Heart left ventricle (tissue), 16 donors: ENCODE measurements around the gene LRRN3. TPM values are rescaled to one million over a fixed set of nuclear protein-coding genes. Genes with fewer than 3 reads are reported as not detected.

Experiments
- ATAC-seq, 4 donors: fragments of 200-7000 bp; cut with Tn5 transposase; one replicate each; pipeline ENCODE4 v1.9.1; 2020 to 2022; ENCODE audit warnings: moderate library complexity in 4 of 4, mild to moderate bottlenecking in 3 of 4, moderate number of reproducible peaks in 1 of 4
- DNase-seq, 5 donors: peaks; one replicate each; pipeline ENCODE4 v3.0.0-alpha.2; 2020
- H3K27ac ChIP-seq, 12 donors: fragments of 200-600 bp; sonication (generic) in 4 of 12; one replicate each; pipeline versions ENCODE4 v1.5.0 to v1.8.0; 2016 to 2022; ENCODE audit warnings: mild to moderate bottlenecking in 2 of 12
- H3K27me3 ChIP-seq, 9 donors: fragments of 200-600 bp; sonication (generic) in 2 of 9; one replicate each; pipeline versions ENCODE4 v1.5.1 to v1.8.0; 2016 to 2022; ENCODE audit warnings: mild to moderate bottlenecking in 3 of 9
- H3K36me3 ChIP-seq, 9 donors: fragments of 200-600 bp; sonication (generic) in 2 of 9; one replicate each; pipeline versions ENCODE4 v1.5.0 to v1.8.0; 2018 to 2022; ENCODE audit warnings: mild to moderate bottlenecking in 2 of 9
- H3K4me1 ChIP-seq, 12 donors: fragments of 200-600 bp; sonication (generic) in 4 of 12; one replicate each; pipeline versions ENCODE4 v1.5.0 to v1.8.0; 2016 to 2022; ENCODE audit warnings: mild to moderate bottlenecking in 3 of 12
- H3K4me3 ChIP-seq, 12 donors: fragments of 200-600 bp; sonication (generic) in 4 of 12; one replicate each; pipeline versions ENCODE4 v1.5.0 to v1.8.0; 2017 to 2022; ENCODE audit warnings: mild to moderate bottlenecking in 9 of 12, moderate library complexity in 4 of 12
- H3K9me3 ChIP-seq, 12 donors: fragments of 200-600 bp; sonication (generic) in 4 of 12; one replicate each; pipeline versions ENCODE4 v1.5.0 to v1.8.0; 2016 to 2022; ENCODE audit warnings: mild to moderate bottlenecking in 1 of 12
- CTCF ChIP-seq, 12 donors: fragments of 200-600 bp; sonication (generic) in 4 of 12; IDR thresholded peaks; one replicate each; pipeline versions ENCODE4 v1.5.0 to v1.8.0; 2018 to 2022; ENCODE audit warnings: antibody characterized with exemption in 12 of 12, mild to moderate bottlenecking in 5 of 12
- POLR2A ChIP-seq, 2 donors: fragments of 450-650 bp; IDR thresholded peaks; one replicate each; pipeline ENCODE4 v1.6.1; 2017; ENCODE audit warnings: antibody characterized with exemption in 2 of 2, mild to moderate bottlenecking in 2 of 2, moderate library complexity in 2 of 2
- WGBS, 4 donors: extraction: QIAGEN DNeasy Blood & Tissue Kit in 2 of 4; methylation state at CpG; one replicate each; pipeline versions ENCODE4 v1.1.5 to v1.1.7; 2013 to 2018; 5-methylcytosine and 5-hydroxymethylcytosine counted together
- intact Hi-C, 10 donors: fragments of 100-400 bp; cut with DNase I; formaldehyde crosslinking; loops; one replicate each; pipeline versions ENCODE4 v1.11.1 to v1.14.2; 2022
- polyA plus RNA-seq, 2 donors: library from polyadenylated mRNA; stranded (reverse); fragments of 200-250 nt; gene quantifications; one replicate each; pipeline ENCODE4 v1.2.3, GENCODE V29; 2013
- total RNA-seq, 9 donors: library from RNA; depleted of rRNA in 2 of 9; stranded (reverse); fragments of >200 nt in 2 of 9; fragmentation: NEBNext Ultra II Directional in 3 of 9; extraction: Animal tissue kit (Norgen Biotek cat#: 25700) in 3 of 9; gene quantifications; one replicate each; pipeline versions ENCODE4 v1.1.0 to v1.2.4, GENCODE V29; 2016 to 2023
- donor health status: ischemic (EF 13 %, LVEDD 7.1; RV severe dilation, severe dysfunction).
- donor health status: healthy with polysubstance abuse.
- donor health status: DM: no; HTN: yes; CAD: no.
- donor health status: DM: no; HTN: no; CAD: no.
- donor health status: ischemic (EF 25% LVEDD 6.9; RV normal size, moderate dysfunction).
- donor health status: ischemic (EF 25% LVEDD 5.7; RV mildly dilated, moderate dysfunction).
- donor health status: healthy.
- donor health status: DM: yes; HTN: yes; CAD: no.
- donor health status: ischemic (EF 35%, LVEDD 5.7; RV mildly dilated, moderate dysfunction).
- donor health status: nonischemic (EF 11% LVEDD 7.7; RV severe dilation, severe dysfunction).
- donor health status: DM: yes; HTN: yes; CAD: no.
- donor health status: PGD.
- donor health status: ischemic (EF 29% LVEDD 5.4; RV normal size, mild dysfunction).
- donor health status: nonischemic (EF 23%, LVEDD 6.1; RV moderate dilation, normal function).

LRRN3 gene
- total and polyA plus RNA-seq, 11 donors, result 0.52 to 11.0 (median 2.3) TPM

GRCh38 chr7:111140091-111140865 is 49.4 kb downstream of the LRRN3 start:
- H3K9me3 ChIP-seq, result no peaks in the 10 kb centered on the region
- WGBS, 4 donors, result 77 to 85% (median 82%) methylated on average over 2 of the region's 2 CpGs
- ATAC-seq (no peak), DNase-seq (no peak)
- H3K36me3 ChIP-seq, result no peaks in the 10 kb centered on the region
- H3K27ac ChIP-seq, result peak overlapping the region in 3 of 12 donors; percentile 5 to 36 (median 5)
- no peak overlapping the region for H3K4me3 ChIP-seq
- peaks cover 0 to 35% (median 12%) of the 10 kb centered on the region in 12 donors for H3K4me1 ChIP-seq
- no peaks in the 10 kb centered on the region for H3K27me3 ChIP-seq
- TF ChIP-seq POLR2A (IDR thresholded peaks at IDR 0.05) (no peak), CTCF (IDR thresholded peaks at IDR 0.05) (no peak)
- intact Hi-C loops, result no loop called here

GRCh38 chr7:111145472-111145871 is 54.5 kb downstream of the LRRN3 start:
- no peaks in the 10 kb centered on the region for H3K27me3 ChIP-seq
- H3K27ac ChIP-seq, result no peak overlapping the region
- H3K36me3 ChIP-seq, result no peaks in the 10 kb centered on the region
- H3K9me3 ChIP-seq, result no peaks in the 10 kb centered on the region
- peaks cover 0 to 3% (median 0%) of the 10 kb centered on the region in 12 donors for H3K4me1 ChIP-seq
- intact Hi-C loops, result no loop called here
- H3K4me3 ChIP-seq, result no peak overlapping the region
- WGBS, 4 donors, result 95 to 98% (median 97%) methylated on average over 2 of the region's 2 CpGs
- TF ChIP-seq CTCF (IDR thresholded peaks at IDR 0.05) (no peak), POLR2A (IDR thresholded peaks at IDR 0.05) (no peak)
- ATAC-seq, result no peak
- no peak for DNase-seq

GRCh38 chr7:111146136-111146535 is 55.2 kb downstream of the LRRN3 start:
- no peak for DNase-seq
- no peaks in the 10 kb centered on the region for H3K27me3 ChIP-seq
- no peak for TF ChIP-seq POLR2A (IDR thresholded peaks at IDR 0.05)
- no peak for TF ChIP-seq CTCF (IDR thresholded peaks at IDR 0.05)
- H3K9me3 ChIP-seq, result no peaks in the 10 kb centered on the region
- H3K27ac ChIP-seq, result no peak overlapping the region
- no peaks in the 10 kb centered on the region for H3K4me1 ChIP-seq
- no peaks in the 10 kb centered on the region for H3K36me3 ChIP-seq
- H3K4me3 ChIP-seq, result no peak overlapping the region
- no peak for ATAC-seq
- intact Hi-C loops, result no loop called here

DNA sequence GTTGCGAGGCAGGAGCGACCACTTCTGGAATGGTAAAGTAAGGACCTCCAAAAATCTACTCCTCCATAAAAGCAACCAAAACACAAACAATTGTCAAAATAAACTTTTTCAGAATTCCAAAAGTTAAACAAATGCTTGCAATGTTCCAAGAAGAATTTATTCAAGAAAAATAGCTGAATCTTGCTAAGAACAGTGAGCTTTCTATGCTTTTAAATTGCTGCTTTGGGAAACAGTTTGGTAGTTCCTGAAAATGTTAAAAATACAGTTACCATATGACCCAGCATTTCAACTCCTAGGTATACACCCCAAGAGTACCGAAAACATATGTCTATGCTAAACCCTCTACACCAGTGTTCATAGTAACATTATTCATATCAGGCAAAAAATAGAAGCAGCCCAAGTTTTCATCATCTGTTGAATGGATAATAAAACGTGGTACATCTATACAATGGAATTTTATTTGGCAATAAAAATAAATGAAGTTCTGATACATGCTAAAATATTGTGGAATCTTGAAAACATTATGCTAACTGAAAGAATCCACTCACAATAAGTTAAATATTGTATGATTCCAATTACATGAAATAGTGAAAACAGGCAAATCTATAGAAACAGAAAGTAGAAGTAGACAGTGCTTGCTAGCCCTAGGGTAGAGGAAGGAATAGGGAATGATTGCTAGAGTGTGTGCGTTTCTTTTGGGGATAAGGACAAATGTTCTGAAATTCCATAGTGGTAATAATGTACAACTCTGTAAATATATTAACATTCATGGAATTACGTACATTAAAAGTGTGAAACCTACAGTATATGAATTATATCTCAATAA is 57.0 kb downstream of the LRRN3 start:
- ATAC-seq (no peak), DNase-seq (no peak)
- no peak for TF ChIP-seq CTCF (IDR thresholded peaks at IDR 0.05)
- TF ChIP-seq POLR2A (IDR thresholded peaks at IDR 0.05), result no peak
- WGBS, 4 donors, result 90 to 93% (median 93%) methylated on average over 6 of the region's 6 CpGs
- Histone ChIP-seq H3K27me3 (no peaks in the 10 kb centered on the region), H3K9me3 (no peaks in the 10 kb centered on the region), H3K36me3 (no peaks in the 10 kb centered on the region), H3K4me1 (no peaks in the 10 kb centered on the region), H3K27ac (no peak overlapping the region), H3K4me3 (no peak overlapping the region)
- intact Hi-C loops, result no loop called here
